Endothelial cell of umbilical vein (primary cell): ENCODE measurements around the gene VANGL1. TPM values are rescaled to one million over a fixed set of nuclear protein-coding genes. Genes with fewer than 3 reads are reported as not detected.

ENCODE experiments used
- BruUV-seq: library from RNA; stranded (reverse); fragments of 400-500 nt; replicated peaks from 2 replicates; lab custom pipeline; 2021; lab: Mats Ljungman, UMichigan
- CTCF ChIA-PET: fragments of 300-600, 350-600 bp; sonication (Branson Sonifier 250); formaldehyde crosslinking; loops from one replicate; lab custom pipeline; 2021; ENCODE audit warnings: antibody characterized with exemption, inconsistent platforms; lab: Charles Lee
- POLR2A ChIA-PET: fragments of 300-600, 350-600 bp; sonication (Branson Sonifier 250); formaldehyde crosslinking; loops from one replicate; lab custom pipeline; 2021; ENCODE audit warnings: antibody characterized with exemption, inconsistent platforms; lab: Charles Lee
- DNase-seq: peaks from one replicate; pipeline ENCODE4 v3.0.0-alpha.2; 2011; ENCODE audit warnings: low read depth, low spot score
- FAIRE-seq: peaks from 2 replicates; lab custom pipeline; 2011; peaks lifted over from hg19 to GRCh38; lab: Jason Lieb, UNC
- H2AFZ ChIP-seq: 2 replicates; pipeline ENCODE4 v1.6.0; 2012; ENCODE audit warnings: low read depth, low read length, control low read depth, inconsistent platforms
- H3K27ac ChIP-seq: 2 replicates; pipeline ENCODE4 v1.5.1; 2011; ENCODE audit warnings: low read depth, mild to moderate bottlenecking, control low read depth, low read length, moderate library complexity; ENCODE audit not compliant: insufficient read depth
- H3K27me3 ChIP-seq, 2 experiments: 2 replicates each; pipeline versions ENCODE4 v1.6.0 to v1.6.1; 2011; ENCODE audit warnings: low read length in 2 of 2, mixed read lengths in 1 of 2; ENCODE audit not compliant: control insufficient read depth in 2 of 2, insufficient read depth in 2 of 2
- H3K36me3 ChIP-seq, 2 experiments: 2 replicates in 1 of 2; 3 replicates in 1 of 2; pipeline ENCODE4 v1.5.1; 2011; ENCODE audit warnings: low read length in 2 of 2, mild to moderate bottlenecking in 1 of 2, moderate library complexity in 1 of 2; ENCODE audit not compliant: control insufficient read depth in 2 of 2, insufficient read depth in 2 of 2; ENCODE audit errors: extremely low read depth in 1 of 2
- H3K4me1 ChIP-seq: 3 replicates; pipeline ENCODE4 v1.5.1; 2011; ENCODE audit warnings: mild to moderate bottlenecking, low read length; ENCODE audit not compliant: control insufficient read depth, insufficient read depth; ENCODE audit errors: extremely low read depth
- H3K4me2 ChIP-seq: 2 replicates; pipeline ENCODE4 v1.6.1; 2011; ENCODE audit warnings: low read length, control low read depth, mixed read lengths; ENCODE audit not compliant: insufficient read depth
- H3K4me3 ChIP-seq, 3 experiments: fragments of 200-600 bp in 1 of 3; sonication (generic), shearing (Covaris generic) in 1 of 3; replicated peaks in 1 of 3; 2 replicates each; pipeline ENCODE4 v1.5.1; 2011 to 2016; ENCODE audit warnings: control low read depth in 3 of 3, low read length in 3 of 3, mild to moderate bottlenecking in 2 of 3, inconsistent platforms in 1 of 3, low read depth in 1 of 3, moderate library complexity in 1 of 3; ENCODE audit not compliant: insufficient read depth in 1 of 3
- H3K79me2 ChIP-seq: 2 replicates; pipeline ENCODE4 v1.6.0; 2012; ENCODE audit warnings: low read length, inconsistent platforms; ENCODE audit not compliant: control insufficient read depth, insufficient read depth
- H3K9ac ChIP-seq: replicated peaks from 2 replicates; pipeline ENCODE3; 2011; ENCODE audit warnings: low read length, control low read depth; ENCODE audit not compliant: insufficient read depth; ENCODE audit errors: extremely low read depth
- H3K9me1 ChIP-seq: replicated peaks from 3 replicates; pipeline ENCODE4 v1.6.0; 2011; ENCODE audit warnings: mild to moderate bottlenecking, low read length; ENCODE audit not compliant: control insufficient read depth, insufficient read depth; ENCODE audit errors: extremely low read depth
- H3K9me3 ChIP-seq: replicated peaks from 2 replicates; pipeline ENCODE4 v1.5.1; 2012; ENCODE audit warnings: low read length, inconsistent platforms; ENCODE audit not compliant: control insufficient read depth, insufficient read depth
- H4K20me1 ChIP-seq: replicated peaks from 2 replicates; pipeline ENCODE3; 2011; ENCODE audit warnings: mild to moderate bottlenecking, low read length; ENCODE audit not compliant: control insufficient read depth, insufficient read depth; ENCODE audit errors: extremely low read depth
- CTCF ChIP-seq, 2 donors: IDR thresholded peaks; 1 replicate in 1 of 2; 2 replicates in 1 of 2; pipeline ENCODE4 v1.5.1; 2011; ENCODE audit warnings: low read length in 2 of 2, mild to moderate bottlenecking in 2 of 2, moderate library complexity in 2 of 2, control low read depth in 1 of 2, inconsistent platforms in 1 of 2, low read depth in 1 of 2; ENCODE audit not compliant: insufficient read depth in 1 of 2; ENCODE audit errors: extremely low read depth in 1 of 2
- EZH2 ChIP-seq: IDR thresholded peaks from 2 replicates; pipeline ENCODE4 v1.6.1; 2012; ENCODE audit warnings: borderline replicate concordance, low read depth, mild to moderate bottlenecking, moderate library complexity, low read length, inconsistent platforms; ENCODE audit not compliant: severe bottlenecking
- FOS ChIP-seq: IDR thresholded peaks from 2 replicates; pipeline ENCODE4 v1.6.1; 2011; ENCODE audit warnings: mild to moderate bottlenecking, low read length, moderate library complexity, borderline replicate concordance; ENCODE audit not compliant: insufficient read depth
- GATA2 ChIP-seq: IDR thresholded peaks from 2 replicates; pipeline ENCODE4 v1.7.0; 2011; ENCODE audit warnings: low read depth, mild to moderate bottlenecking, moderate library complexity, mixed read lengths, low read length; ENCODE audit not compliant: insufficient read length, insufficient read depth
- JUN ChIP-seq: IDR thresholded peaks from 2 replicates; pipeline ENCODE4 v1.6.1; 2011; ENCODE audit warnings: borderline replicate concordance, low read depth; ENCODE audit not compliant: insufficient read length, insufficient read depth
- MAX ChIP-seq: IDR thresholded peaks from 2 replicates; pipeline ENCODE4 v1.6.1; 2011; ENCODE audit not compliant: insufficient read depth, insufficient read length
- MYC ChIP-seq: IDR thresholded peaks from one replicate; pipeline ENCODE4 v1.6.1; 2011; ENCODE audit warnings: mild to moderate bottlenecking, low read depth, low read length
- POLR2A ChIP-seq: IDR thresholded peaks from 2 replicates; pipeline ENCODE4 v1.6.1; 2012; ENCODE audit warnings: low read depth, mild to moderate bottlenecking, control low read depth, low read length
- dilution Hi-C: fragments of 300-500 bp; cut with MboI; formaldehyde crosslinking; loops from one replicate; pipeline ENCODE4 v1.15.0; 2019; ENCODE audit warnings: low sequenced_read_pairs; ENCODE audit not compliant: extremely low pct_ligation_motif_present
- intact Hi-C: fragments of 100-400 bp; cut with micrococcal nuclease; formaldehyde crosslinking; loops from one replicate; pipeline ENCODE4 v1.10.0; 2022
- polyA plus RNA-seq, 4 experiments: library from polyadenylated mRNA; depleted of rRNA in 3 of 4; stranded (reverse) in 3 of 4; unstranded in 1 of 4; fragments of >200 nt; gene quantifications; 2 replicates each; pipeline versions ENCODE4 v1.2.1 to v1.2.3, GENCODE V29; 2011 to 2012; ENCODE audit warnings: missing spikeins in 1 of 4
- total RNA-seq: library from RNA; stranded (reverse); gene quantifications from 2 replicates; pipeline ENCODE4 v1.2.3, GENCODE V29; 2021

VANGL1 gene
- total and polyA plus RNA-seq, 2 donors (not counting 3 experiments of a cell fraction or from before 2014, with no cell fraction given) = 15.0 to 24.8 TPM

DNA sequence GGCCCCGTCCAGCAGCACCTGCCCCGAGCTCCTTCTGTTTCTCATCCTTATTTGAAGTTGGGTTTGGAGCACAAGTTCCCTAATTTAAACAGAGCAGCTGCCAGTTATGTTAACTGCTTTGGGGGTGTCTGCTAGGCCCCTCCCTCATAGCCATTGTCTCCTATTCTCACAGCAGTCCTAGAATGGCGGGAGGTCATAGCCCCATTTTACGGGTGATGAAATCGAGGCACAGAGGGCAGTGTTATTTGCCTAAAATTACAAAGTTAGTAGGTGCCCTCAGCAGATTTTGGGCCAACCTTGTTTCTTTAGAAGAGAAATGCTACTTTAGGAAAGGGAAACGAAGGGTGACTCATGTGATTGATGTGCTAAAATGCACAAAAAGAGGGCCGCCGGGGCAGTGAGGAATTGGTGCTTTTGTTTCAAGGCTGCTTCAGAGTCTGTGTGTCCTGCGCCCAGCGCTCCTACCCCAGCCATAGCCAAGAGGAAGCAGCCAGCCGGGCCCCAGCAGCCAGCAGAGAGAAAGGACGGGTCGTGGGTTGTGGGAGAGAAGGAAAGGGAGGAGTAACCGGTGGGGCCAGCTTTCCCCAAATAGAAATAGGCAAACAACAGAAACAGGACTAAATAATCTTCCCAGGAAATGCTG, 13.0 kb downstream of the VANGL1 start:
- BruUV-seq = no TSS peak
- Histone ChIP-seq H3K9ac (no peak overlapping the region), H2AFZ (peak overlapping the region; percentile 40)

More for the DNA sequence above, 13.0 kb downstream of the VANGL1 start:
- FAIRE-seq (peak; percentile 81), DNase-seq (peak; percentile 72)
- peaks cover 3% of the 10 kb centered on the region in 2 experiments for H3K36me3 ChIP-seq
- intact Hi-C loops = loop anchor here (2.0 kb wide), 1 partner anchor 14 kb away; no protein-coding TSS in a partner anchor
- no peak for TF ChIP-seq MYC
- TF ChIP-seq EZH2 = no peak
- no peak for TF ChIP-seq POLR2A
- peak; percentile 46 for TF ChIP-seq JUN
- no peak for TF ChIP-seq CTCF (IDR thresholded peaks at IDR 0.05; ENCODE audit: extremely low read depth in 1 of 2, insufficient read depth in 1 of 2, low read depth in 1 of 2, low read length in 2 of 2)
- TF ChIP-seq GATA2 = no peak
- no peak for TF ChIP-seq MAX
- TF ChIP-seq FOS = peak; percentile 49
- peak overlapping the region; percentile 38 for H3K27ac ChIP-seq
- peaks cover 19% of the 10 kb centered on the region for H3K4me1 ChIP-seq
- ChIA-PET POLR2A (interaction anchor here (0.7 kb wide), 1 partner anchor 12 kb away, joined by 5 read pairs; no protein-coding TSS in a partner anchor), CTCF (interaction anchor here (0.6 to 1.8 kb wide), 7 partner anchors 13 to 379 kb away, joined by 3 to 8 read pairs (median 3); partner anchors contain the start of gene VANGL1)
- H3K9me1 ChIP-seq = no peaks in the 10 kb centered on the region
- no peaks in the 10 kb centered on the region for H3K9me3 ChIP-seq
- H4K20me1 ChIP-seq = no peaks in the 10 kb centered on the region
- dilution Hi-C loops = no loop called here
- peaks cover 36% of the 10 kb centered on the region for H3K79me2 ChIP-seq
- H3K4me2 ChIP-seq = peak overlapping the region; percentile 62
- H3K27me3 ChIP-seq = no peaks in the 10 kb centered on the region
- no peak overlapping the region for H3K4me3 ChIP-seq
